Forelimb muscle (tissue), 1 donor: ENCODE results near the gene METRN. TPM values are rescaled to one million over a fixed set of nuclear protein-coding genes. Genes with fewer than 3 reads are reported as not detected.
"Not testable (repeated sequence)": the region's sequence is repeated elsewhere in the genome, so short reads cannot be mapped to it uniquely, and the experiment has no call there.

Experiments used
- DNase-seq: peaks from one replicate; pipeline ENCODE4 v3.0.0-alpha.2; 2013; ENCODE audit warnings: low read depth
- polyA plus RNA-seq: library from polyadenylated mRNA; unstranded; fragments of 120-200 nt; gene quantifications from one replicate; pipeline ENCODE4 v1.2.1, GENCODE V29; 2013; ENCODE audit not compliant: insufficient read length

Gene METRN
- polyA plus RNA-seq, 1 donor = 26.1 TPM

GRCh38 chr16:691242-691641 is 23.7 kb upstream of the METRN start:
- not testable (repeated sequence) for DNase-seq

GRCh38 chr16:692356-693108 is 22.4 kb upstream of the METRN start:
- DNase-seq = no peak

DNA sequence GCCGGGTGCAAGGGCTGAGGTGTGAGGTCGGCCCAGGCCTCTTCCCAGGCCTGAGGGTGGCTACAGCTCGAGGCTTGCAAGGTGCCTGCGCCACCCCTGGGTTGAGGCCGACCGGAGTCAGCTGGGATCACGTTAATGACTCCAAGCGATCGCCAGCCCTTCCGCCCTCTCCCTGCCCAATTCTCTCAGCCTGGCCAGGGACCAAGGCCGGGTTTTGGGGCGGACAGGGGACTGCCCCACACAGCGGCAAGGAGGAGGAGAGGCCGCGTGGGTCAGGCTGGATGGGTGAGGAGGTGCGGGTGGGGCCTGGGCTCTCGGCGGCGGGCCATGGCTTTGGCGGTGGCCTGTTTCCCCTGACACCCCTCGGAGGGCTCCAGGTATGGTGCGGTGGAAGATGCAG is 21.6 kb upstream of the METRN start:
- DNase-seq = no peak

GRCh38 chr16:693766-694165 is 21.2 kb upstream of the METRN start:
- DNase-seq = no peak

DNA sequence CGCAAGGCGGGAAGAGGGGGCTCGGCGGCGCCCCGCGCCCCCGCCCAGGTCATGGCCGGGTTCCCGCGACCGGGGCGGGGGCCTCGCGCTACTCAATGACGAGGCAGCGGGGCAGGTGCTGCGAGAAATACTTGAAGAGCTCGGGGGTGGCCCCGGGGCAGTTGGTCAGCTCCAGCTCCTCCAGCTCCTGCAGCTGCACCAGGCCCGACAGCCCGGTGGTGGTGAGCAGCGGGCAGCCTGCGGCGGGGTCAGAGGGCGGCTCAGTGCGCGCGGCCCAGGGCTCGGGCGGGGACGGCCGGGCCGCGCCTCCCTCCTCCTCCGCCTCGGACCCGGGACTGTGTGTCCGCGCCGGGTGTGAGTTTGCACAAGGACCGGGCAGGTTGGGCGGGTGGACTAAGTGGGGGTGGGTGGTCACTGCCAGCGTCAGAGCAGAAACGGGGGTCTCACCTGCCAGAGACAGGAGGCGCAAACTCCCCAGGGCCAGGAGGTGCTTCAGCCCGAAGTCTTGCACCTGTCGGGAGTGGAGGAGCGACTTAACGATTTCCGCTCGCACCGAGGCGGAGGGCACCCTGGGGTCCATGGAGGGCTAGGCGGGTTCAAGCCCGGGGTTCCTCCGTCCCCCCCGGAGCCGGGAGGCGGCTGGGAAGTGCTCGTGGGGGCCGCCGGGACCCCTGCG is 20.6 kb upstream of the METRN start:
- DNase-seq = no peak

DNA sequence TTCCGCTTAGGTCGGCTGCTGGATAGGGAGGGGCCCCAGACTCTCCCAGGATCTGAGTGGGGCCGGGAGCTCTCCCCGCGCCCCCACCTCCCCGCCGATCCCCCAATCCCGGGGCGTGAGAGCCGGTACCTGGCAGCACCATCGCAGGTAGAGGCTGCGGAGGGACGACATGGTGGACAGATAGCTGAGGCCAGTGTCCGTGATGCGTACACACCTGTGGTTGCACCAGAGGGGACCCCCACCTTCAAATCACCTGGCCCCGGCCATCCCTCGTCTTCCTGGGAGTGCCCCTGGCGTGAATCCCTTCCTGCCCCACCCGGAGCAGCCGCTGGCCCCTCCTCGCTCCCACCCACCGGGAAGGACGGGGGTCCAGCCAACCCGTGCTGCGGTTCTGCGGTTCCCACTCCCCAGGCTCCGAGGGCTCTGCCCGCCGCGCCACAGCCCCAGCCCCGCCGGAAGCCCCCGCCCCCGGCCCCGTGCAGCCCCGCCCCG is 20.0 kb upstream of the METRN start:
- DNase-seq = no peak

GRCh38 chr16:695355-696089 is 19.4 kb upstream of the METRN start:
- no peak for DNase-seq

GRCh38 chr16:698911-699671 is 15.8 kb upstream of the METRN start:
- DNase-seq = no peak

- DNase-seq = no peak
Observed at GRCh38 chr16:700684-701584, 14.0 kb upstream of the METRN start.

GRCh38 chr16:702341-702740 is 12.6 kb upstream of the METRN start:
- DNase-seq = no peak

DNA sequence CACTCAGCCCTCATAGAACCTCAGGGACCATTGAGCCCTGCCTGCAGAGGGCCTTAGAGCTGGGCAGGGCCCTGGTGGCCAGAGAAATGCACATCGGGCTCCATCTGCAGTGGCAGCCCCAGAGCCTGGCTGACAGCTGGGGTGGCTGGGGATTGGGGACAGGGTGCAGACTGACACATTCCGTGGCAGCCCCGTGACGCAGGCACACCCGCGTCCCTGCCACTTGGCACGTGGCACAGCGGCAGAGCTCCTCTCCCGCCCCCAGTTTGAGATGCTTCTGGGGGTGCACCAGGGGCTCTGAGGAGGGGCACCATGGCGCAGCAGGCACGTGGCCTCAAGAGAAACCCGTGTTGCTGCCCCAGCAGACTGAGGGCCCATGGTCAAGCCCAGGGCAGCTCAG is 11.5 kb upstream of the METRN start:
- no peak for DNase-seq

- no peak for DNase-seq
Observed at GRCh38 chr16:704047-704446, 10.9 kb upstream of the METRN start.

DNA sequence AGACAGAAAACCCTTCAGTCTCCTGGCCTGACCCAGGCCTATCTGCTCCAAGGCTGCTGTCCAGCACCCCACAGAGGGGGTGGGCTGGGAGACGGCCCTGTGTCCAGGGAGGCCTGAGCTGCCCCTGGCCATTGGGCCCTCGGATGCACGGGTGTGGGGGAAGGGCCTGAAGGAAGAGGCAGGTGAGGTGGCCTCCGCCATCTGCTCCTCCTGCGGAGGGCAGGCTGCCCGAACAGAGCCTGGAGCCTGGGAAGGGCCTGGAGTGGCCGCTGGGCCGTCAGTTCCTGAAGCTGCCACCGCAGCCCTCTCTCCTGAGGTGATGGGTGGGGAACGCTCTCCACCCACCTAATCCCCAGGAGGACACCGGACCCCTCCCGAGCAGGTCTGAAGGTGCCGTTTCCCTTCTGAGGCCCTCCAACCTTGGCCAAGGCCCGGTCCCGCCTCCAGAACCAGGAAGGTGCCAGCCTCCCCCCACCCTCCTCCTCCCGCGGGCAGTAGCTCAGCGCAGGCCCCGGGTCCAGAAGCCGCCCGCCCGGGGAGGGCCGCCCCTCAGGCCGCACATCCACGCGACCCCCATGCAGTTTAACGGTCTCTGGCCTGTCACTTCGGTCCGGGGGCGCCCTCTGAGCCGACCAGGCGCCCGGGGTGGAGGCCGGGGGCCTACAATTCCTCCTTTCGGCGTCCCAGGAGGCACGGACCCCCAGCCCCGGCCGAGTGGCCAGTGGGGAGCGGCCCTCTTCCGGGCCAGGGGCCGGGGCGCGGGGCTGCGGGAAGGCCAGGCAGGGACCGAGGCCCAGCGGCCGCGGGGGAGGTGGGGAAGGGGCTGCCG is 10.2 kb upstream of the METRN start:
- DNase-seq = no peak

DNA sequence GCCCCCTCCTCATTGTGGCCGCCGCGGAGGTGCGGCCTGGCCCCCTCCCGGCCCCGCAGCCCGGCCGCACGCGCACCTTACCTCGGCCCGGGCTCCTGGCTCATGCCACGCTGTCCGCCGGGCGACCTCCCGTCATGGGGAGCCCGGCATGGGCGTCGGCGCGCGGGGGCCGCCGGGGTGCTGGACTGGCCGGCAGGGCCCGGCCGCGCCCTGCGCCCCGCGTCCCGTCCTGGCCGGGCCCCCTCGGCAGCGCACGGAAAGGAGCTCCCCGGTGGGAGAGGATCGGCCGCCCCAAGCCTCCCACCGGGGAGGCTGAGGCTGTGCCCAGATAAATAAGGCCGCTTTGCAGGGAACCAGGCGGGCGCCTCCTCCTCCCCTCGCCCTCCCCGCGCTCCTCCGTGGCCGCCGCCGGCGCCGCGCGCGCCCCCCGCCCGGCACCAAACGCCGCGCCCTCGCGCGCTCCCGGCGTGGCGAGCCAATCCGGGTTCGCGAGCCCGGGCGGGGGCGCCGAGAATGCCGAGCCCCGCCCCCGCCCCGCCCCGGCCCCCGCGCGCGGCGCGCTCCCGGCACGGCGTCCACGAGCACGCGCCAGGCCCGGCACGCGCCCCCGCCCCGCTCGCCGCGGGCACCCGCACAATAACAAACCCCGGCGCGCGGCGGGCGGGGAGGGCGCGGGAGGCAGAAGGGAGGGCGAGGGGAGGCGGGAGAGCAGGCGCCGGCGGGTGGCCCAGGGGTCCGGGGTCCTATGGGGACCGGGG is 9.3 kb upstream of the METRN start, which contains the start of gene FBXL16:
Gene FBXL16 (minus strand): TSS at position 371 of the 758 bp plus-strand sequence. CDS start 8,396 bp downstream, outside the sequence.
- no peak for DNase-seq

- DNase-seq = no peak
Observed at GRCh38 chr16:706189-707061, 8.5 kb upstream of the METRN start.

GRCh38 chr16:707062-707538 is 7.8 kb upstream of the METRN start:
- no peak for DNase-seq

- DNase-seq = no peak
Observed at GRCh38 chr16:708019-708418, 6.9 kb upstream of the METRN start.

DNA sequence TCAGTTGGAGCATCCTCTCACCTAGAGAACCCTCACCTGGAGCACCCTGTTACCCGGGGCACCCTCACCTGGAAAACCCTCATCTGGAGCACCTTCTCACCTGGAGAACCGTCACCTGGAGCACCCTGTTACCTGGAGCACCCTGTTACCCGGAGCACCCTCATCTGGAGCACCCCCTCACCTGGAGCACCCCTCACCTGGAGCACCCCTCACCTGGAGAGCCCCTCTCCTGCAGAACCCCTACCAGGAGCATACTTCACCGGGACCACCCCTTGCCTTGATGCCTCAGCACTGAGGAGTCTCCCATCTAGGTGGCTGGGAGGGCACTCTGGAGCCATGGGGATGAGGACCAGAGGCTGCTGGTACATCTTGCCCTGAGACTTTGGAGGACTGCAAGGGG is 6.0 kb upstream of the METRN start:
- DNase-seq = no peak
